ENCODE results near the gene ITPR2.

- TF ChIP-seq CTCF (IDR thresholded peaks at IDR 0.05): no peak
- no peak for TF ChIP-seq POLR2A (IDR thresholded peaks at IDR 0.05)
These were observed 204.8 kb downstream of the ITPR2 start for GRCh38 chr12:26628234-26628633.

All from adrenal gland (tissue), 5 donors.